HG03521 (cell line): ENCODE results near the gene CHDH.

Experiments
- ATAC-seq: cut with Tn5 transposase; IDR thresholded peaks from one replicate; pipeline ENCODE4 v1.9.1; 2021; ENCODE audit warnings: mild to moderate bottlenecking, moderate library complexity; ENCODE audit not compliant: unreplicated experiment

Gene CHDH

DNA sequence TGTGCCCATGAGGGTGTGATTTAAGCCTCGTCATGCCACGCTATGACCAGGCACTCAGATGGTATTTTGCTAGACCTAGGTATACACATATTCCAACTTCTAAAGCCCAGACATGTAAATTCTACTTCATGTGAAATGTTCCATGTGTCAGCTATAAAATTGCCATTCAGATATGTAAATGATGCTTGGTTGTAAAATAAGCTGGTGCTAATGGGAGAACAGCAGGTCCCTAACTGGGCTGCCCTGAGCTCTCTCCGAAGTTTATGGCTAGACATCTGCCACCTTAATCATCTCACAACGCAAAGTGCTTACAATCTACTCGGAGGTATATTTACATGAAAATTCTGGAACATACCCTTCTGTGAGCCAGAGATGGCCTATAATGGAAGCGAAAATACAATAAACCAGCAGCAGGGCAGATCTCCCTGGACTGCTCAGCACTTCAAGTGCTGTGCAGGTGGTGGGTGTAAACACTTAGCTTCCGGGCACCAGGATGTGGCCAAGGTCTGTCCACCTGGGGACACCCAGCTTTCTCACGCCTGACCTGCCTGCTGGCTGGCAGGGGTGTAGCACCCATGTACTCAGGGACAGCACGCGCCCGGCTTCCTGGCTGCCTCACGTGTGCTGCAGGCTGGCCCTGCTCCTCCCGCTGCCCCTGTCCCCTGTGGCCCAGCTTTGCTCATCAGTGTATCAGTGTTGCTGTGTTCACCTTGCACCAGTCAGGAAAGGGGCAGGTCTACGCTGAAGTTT, 82.0 kb downstream of the CHDH start:
- ATAC-seq, result no peak

DNA sequence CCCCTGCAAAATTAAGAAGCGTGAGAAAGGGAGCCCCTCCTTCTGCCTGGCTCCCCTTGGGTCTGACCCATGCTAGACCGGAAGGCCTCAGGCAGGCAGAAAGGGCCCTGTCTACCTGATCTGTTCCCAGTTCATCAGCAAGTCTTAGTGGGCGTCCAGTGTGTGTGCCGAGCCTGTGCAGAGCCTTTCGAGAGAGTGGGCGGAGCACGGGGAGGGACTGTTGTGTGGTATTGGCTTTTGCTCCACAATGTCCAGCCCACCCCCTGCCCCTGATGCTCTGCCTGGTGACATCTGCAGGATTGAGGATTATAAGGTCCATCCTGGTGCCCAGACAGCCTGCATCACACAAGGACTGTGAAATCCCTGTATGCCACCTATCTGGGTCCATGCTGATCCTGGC, 82.9 kb downstream of the CHDH start:
- ATAC-seq, result no peak
